HG03039 (cell line): ENCODE measurements around the gene TEC.

Experiments
- ATAC-seq: cut with Tn5 transposase; IDR thresholded peaks from one replicate; pipeline ENCODE4 v1.9.1; 2021; ENCODE audit warnings: mild to moderate bottlenecking, moderate library complexity; ENCODE audit not compliant: unreplicated experiment

TEC gene

DNA sequence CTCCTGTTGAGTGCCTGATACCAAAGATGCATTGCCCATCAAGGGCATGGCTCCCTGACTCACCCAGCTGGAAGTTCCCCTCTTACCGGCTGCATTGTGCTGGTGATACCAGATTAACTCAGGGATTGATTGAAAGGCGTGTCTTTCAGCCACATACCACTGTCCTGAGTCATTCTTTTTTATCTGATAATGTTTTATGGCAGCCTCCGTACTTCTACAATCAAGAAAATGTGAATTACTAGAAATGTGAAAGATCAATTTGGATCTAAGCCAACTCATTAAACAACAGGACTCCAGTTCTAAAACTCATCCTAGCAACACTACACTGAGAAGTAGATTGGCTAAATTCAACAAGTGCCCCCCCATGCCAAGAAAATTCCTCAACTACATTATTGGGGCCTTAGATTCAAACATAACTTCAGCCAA lies 175.6 kb downstream of the TEC start:
- no peak for ATAC-seq

DNA sequence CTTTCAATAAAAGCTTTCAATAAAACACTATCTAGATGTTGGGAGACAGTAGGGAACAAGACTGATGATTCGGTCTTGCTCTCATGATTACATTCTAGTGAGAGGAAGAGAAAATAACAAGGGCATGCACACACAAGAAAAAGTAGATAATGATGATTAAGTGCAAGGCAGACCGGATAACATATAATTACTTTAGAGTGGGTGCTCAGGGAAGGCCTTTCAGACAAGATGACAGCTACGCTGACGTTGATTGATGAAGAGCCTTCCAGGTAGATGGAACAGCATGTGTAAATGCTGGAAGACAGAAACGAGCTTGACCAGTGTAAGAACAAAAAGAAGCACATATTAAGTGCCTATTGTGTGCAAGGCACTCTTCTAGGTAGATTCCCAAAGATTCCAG lies 179.0 kb downstream of the TEC start:
- ATAC-seq, result no peak

- no peak for ATAC-seq
Measured at GRCh38 chr4:48085821-48086589, 183.6 kb downstream of the TEC start.
